KMS-11 (cell line): ENCODE measurements around the gene GRPEL1.

Source experiments
- H2AFZ ChIP-seq: fragments of 200-600 bp; sonication (generic); 2 replicates; pipeline ENCODE4 v1.6.1; 2016; ENCODE audit warnings: antibody characterized with exemption, mixed run types, low read depth
- H3K27ac ChIP-seq: fragments of 200-600 bp; sonication (generic); 2 replicates; pipeline ENCODE4 v1.6.1; 2016; ENCODE audit warnings: mild to moderate bottlenecking, mixed run types
- H3K27me3 ChIP-seq: fragments of 200-600 bp; sonication (generic); 2 replicates; pipeline ENCODE4 v1.6.1; 2017; ENCODE audit warnings: mild to moderate bottlenecking, low read depth, mixed run types, moderate library complexity; ENCODE audit not compliant: insufficient read depth
- H3K36me3 ChIP-seq: fragments of 200-600 bp; sonication (generic); 2 replicates; pipeline ENCODE4 v1.6.1; 2017; ENCODE audit warnings: mild to moderate bottlenecking, mixed run types; ENCODE audit not compliant: insufficient read depth
- H3K4me1 ChIP-seq: fragments of 200-600 bp; sonication (generic); 2 replicates; pipeline ENCODE4 v1.6.1; 2016; ENCODE audit warnings: mild to moderate bottlenecking, low read depth, mixed run types; ENCODE audit not compliant: poor library complexity, severe bottlenecking
- H3K4me2 ChIP-seq: fragments of 200-600 bp; sonication (generic); 2 replicates; pipeline ENCODE4 v1.7.0; 2016; ENCODE audit warnings: mild to moderate bottlenecking, mixed run types
- H3K4me3 ChIP-seq: fragments of 200-600 bp; sonication (generic); IDR thresholded peaks from 2 replicates; pipeline ENCODE4 v1.6.1; 2017; ENCODE audit warnings: low read depth, low read length, mixed read lengths; ENCODE audit not compliant: insufficient read depth
- H3K79me2 ChIP-seq: fragments of 200-600 bp; sonication (generic); 2 replicates; pipeline ENCODE4 v1.6.1; 2016; ENCODE audit warnings: low read depth, mixed run types; ENCODE audit not compliant: insufficient read depth
- H3K9ac ChIP-seq: fragments of 200-600 bp; sonication (generic); 2 replicates; pipeline ENCODE4 v1.6.1; 2016; ENCODE audit warnings: mild to moderate bottlenecking, mixed run types
- H4K20me1 ChIP-seq: fragments of 200-600 bp; sonication (generic); 2 replicates; pipeline ENCODE4 v1.6.1; 2016; ENCODE audit warnings: mild to moderate bottlenecking, mixed run types; ENCODE audit not compliant: insufficient read depth
- CTCF ChIP-seq: fragments of 200-600 bp; sonication (generic); conservative IDR thresholded peaks from 2 replicates; pipeline ENCODE4 v1.6.1; 2017; ENCODE audit warnings: low read depth, mild to moderate bottlenecking, antibody characterized with exemption, low read length, moderate library complexity, mixed read lengths

The GRPEL1 gene

DNA sequence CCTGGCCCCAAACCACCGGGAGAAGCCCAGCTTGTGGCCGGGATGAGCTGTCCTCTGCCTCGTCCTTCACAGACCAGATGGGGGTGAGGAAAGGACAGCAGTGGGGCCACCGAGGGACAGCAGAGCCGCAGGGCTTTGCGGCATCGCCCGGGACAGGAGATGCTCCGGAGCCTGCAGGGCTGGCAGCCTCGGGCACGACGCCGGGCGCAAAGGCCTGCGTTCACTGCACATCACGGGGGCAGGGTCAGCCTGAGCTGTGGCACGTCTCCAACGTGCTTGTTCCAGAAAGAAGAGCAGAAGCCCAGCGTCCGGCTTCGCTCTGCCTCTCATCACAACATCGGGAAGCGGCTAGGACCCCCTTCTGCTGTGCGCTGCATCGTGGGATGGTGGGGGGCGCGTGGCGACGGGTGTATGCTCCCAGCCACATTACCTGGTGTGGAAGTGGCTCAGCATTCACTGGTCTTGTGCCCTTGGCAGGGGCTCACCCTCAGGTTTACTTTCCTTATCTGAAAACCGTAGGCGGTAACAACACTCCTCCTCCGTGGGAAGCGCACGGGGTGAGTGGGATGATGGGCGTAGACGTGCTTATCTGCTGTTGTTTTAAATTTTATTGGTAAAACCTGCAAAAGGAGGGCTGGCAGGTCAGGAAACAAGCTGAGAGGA is 17.3 kb downstream of the GRPEL1 start:
- TF ChIP-seq CTCF: no peak

GRCh38 chr4:7049739-7050138 is 18.1 kb downstream of the GRPEL1 start:
- Histone ChIP-seq H3K36me3 (no peaks in the 10 kb centered on the region), H3K79me2 (peaks cover 22% of the 10 kb centered on the region; the same call in 1 of the 2 replicates), H2AFZ (no peak overlapping the region), H3K4me1 (peaks cover 28% of the 10 kb centered on the region), H3K27me3 (no peaks in the 10 kb centered on the region), H3K9ac (no peak overlapping the region), H3K4me2 (no peak overlapping the region), H3K4me3 (no peak overlapping the region), H4K20me1 (no peaks in the 10 kb centered on the region), H3K27ac (no peak overlapping the region)
- TF ChIP-seq CTCF: no peak

More for the DNA sequence above, 17.3 kb downstream of the GRPEL1 start:
- Histone ChIP-seq H4K20me1 (no peaks in the 10 kb centered on the region), H3K4me1 (peaks cover 19% of the 10 kb centered on the region), H3K4me3 (no peak overlapping the region), H3K79me2 (peaks cover 13% of the 10 kb centered on the region; the same call in 1 of the 2 replicates), H3K4me2 (no peak overlapping the region), H2AFZ (no peak overlapping the region), H3K9ac (no peak overlapping the region), H3K27ac (no peak overlapping the region), H3K27me3 (no peaks in the 10 kb centered on the region), H3K36me3 (no peaks in the 10 kb centered on the region; the same call in 1 of the 2 replicates)

- H3K4me3 ChIP-seq: no peak overlapping the region
- H4K20me1 ChIP-seq: no peaks in the 10 kb centered on the region
- no peaks in the 10 kb centered on the region for H3K36me3 ChIP-seq
- peaks cover 25% of the 10 kb centered on the region; the same call in 1 of the 2 replicates for H3K79me2 ChIP-seq
- H3K4me1 ChIP-seq: peaks cover 32% of the 10 kb centered on the region
- no peak overlapping the region for H3K27ac ChIP-seq
- no peak overlapping the region for H2AFZ ChIP-seq
- no peak overlapping the region for H3K9ac ChIP-seq
- no peaks in the 10 kb centered on the region for H3K27me3 ChIP-seq
- no peak for TF ChIP-seq CTCF
- H3K4me2 ChIP-seq: no peak overlapping the region
These were observed 18.6 kb downstream of the GRPEL1 start for GRCh38 chr4:7049295-7049694.

- no peak for TF ChIP-seq CTCF
- Histone ChIP-seq H3K27ac (no peak overlapping the region), H3K27me3 (no peaks in the 10 kb centered on the region), H3K9ac (no peak overlapping the region), H4K20me1 (no peaks in the 10 kb centered on the region), H3K79me2 (peaks cover 31% of the 10 kb centered on the region; the same call in 1 of the 2 replicates), H3K4me3 (no peak overlapping the region), H3K4me1 (peaks cover 34% of the 10 kb centered on the region), H3K4me2 (no peak overlapping the region), H2AFZ (no peak overlapping the region), H3K36me3 (no peaks in the 10 kb centered on the region)
These were observed 19.2 kb downstream of the GRPEL1 start for GRCh38 chr4:7048642-7049041.
